ENCODE data around the gene IL32.

The IL32 gene

GRCh38 chr16:3087243-3088235, 22.1 kb downstream of the IL32 start:
- Histone ChIP-seq H3K4me1 (ENCODE audit: control insufficient read depth, low read depth, low read length) (no peaks in the 10 kb centered on the region), H3K36me3 (ENCODE audit: control insufficient read depth, insufficient read depth, low read length) (peaks cover 13% of the 10 kb centered on the region), H3K4me2 (ENCODE audit: low read length) (no peak overlapping the region), H4K8ac (ENCODE audit: low read depth, low read length) (no peak overlapping the region), H3K23ac (ENCODE audit: low read length) (no peak overlapping the region), H3K9ac (ENCODE audit: low read length) (no peak overlapping the region), H3K4ac (ENCODE audit: low read depth, low read length) (no peak overlapping the region), H3K27ac (ENCODE audit: low read depth, low read length) (no peak overlapping the region), H2AK5ac (ENCODE audit: low read length) (no peak overlapping the region), H3K4me3 (ENCODE audit: low read length) (no peak overlapping the region), H2BK15ac (replicated peaks; ENCODE audit: low read depth) (no peak overlapping the region), H3K79me2 (ENCODE audit: control insufficient read depth, insufficient read depth, low read length) (no peaks in the 10 kb centered on the region), H4K5ac (ENCODE audit: low read length) (no peak overlapping the region), H3K79me1 (ENCODE audit: low read length) (no peaks in the 10 kb centered on the region), H3K56ac (ENCODE audit: low read length) (no peak overlapping the region), H3K18ac (ENCODE audit: low read length) (no peak overlapping the region), H2BK120ac (ENCODE audit: low read depth, low read length) (no peak overlapping the region), H3K27me3 (ENCODE audit: insufficient read depth, low read length, poor library complexity) (no peaks in the 10 kb centered on the region), H2BK5ac (ENCODE audit: low read length) (no peak overlapping the region)
- WGBS (ENCODE audit: extremely low coverage, insufficient coverage, low lambda C conversion rate): no CpG with 5 or more reads among the region's 18 CpGs
- no peak for DNase-seq

GRCh38 chr16:3088450-3088849, 23.0 kb downstream of the IL32 start:
- Histone ChIP-seq H3K79me2 (ENCODE audit: control insufficient read depth, insufficient read depth, low read length) (peaks cover 2% of the 10 kb centered on the region), H2BK5ac (ENCODE audit: low read length) (no peak overlapping the region), H3K18ac (ENCODE audit: low read length) (no peak overlapping the region), H3K4ac (ENCODE audit: low read depth, low read length) (no peak overlapping the region), H3K4me1 (ENCODE audit: control insufficient read depth, low read depth, low read length) (no peaks in the 10 kb centered on the region), H3K56ac (ENCODE audit: low read length) (no peak overlapping the region), H2BK15ac (replicated peaks; ENCODE audit: low read depth) (no peak overlapping the region), H2AK5ac (ENCODE audit: low read length) (no peak overlapping the region), H3K79me1 (ENCODE audit: low read length) (no peaks in the 10 kb centered on the region), H3K4me2 (ENCODE audit: low read length) (no peak overlapping the region), H3K23ac (ENCODE audit: low read length) (no peak overlapping the region), H4K8ac (ENCODE audit: low read depth, low read length) (no peak overlapping the region), H3K36me3 (ENCODE audit: control insufficient read depth, insufficient read depth, low read length) (peaks cover 13% of the 10 kb centered on the region), H3K4me3 (ENCODE audit: low read length) (no peak overlapping the region), H3K9ac (ENCODE audit: low read length) (no peak overlapping the region), H2BK120ac (ENCODE audit: low read depth, low read length) (no peak overlapping the region), H3K27me3 (ENCODE audit: insufficient read depth, low read length, poor library complexity) (no peaks in the 10 kb centered on the region), H4K5ac (ENCODE audit: low read length) (no peak overlapping the region), H3K27ac (ENCODE audit: low read depth, low read length) (no peak overlapping the region)
- no CpG with 5 or more reads among the region's 7 CpGs for WGBS (ENCODE audit: extremely low coverage, insufficient coverage, low lambda C conversion rate)
- no peak for DNase-seq

GRCh38 chr16:3088925-3089716, 23.7 kb downstream of the IL32 start:
- WGBS (ENCODE audit: extremely low coverage, insufficient coverage, low lambda C conversion rate): no CpG with 5 or more reads among the region's 71 CpGs
- no peak for DNase-seq

GRCh38 chr16:3089717-3090592, 24.5 kb downstream of the IL32 start:
- no peak for DNase-seq
- Histone ChIP-seq H4K5ac (ENCODE audit: low read length) (no peak overlapping the region), H2AK5ac (ENCODE audit: low read length) (no peak overlapping the region), H3K79me2 (ENCODE audit: control insufficient read depth, insufficient read depth, low read length) (peaks cover 5% of the 10 kb centered on the region), H3K4me3 (ENCODE audit: low read length) (no peak overlapping the region), H3K56ac (ENCODE audit: low read length) (no peak overlapping the region), H3K27ac (ENCODE audit: low read depth, low read length) (no peak overlapping the region), H2BK5ac (ENCODE audit: low read length) (no peak overlapping the region), H3K79me1 (ENCODE audit: low read length) (no peaks in the 10 kb centered on the region), H2BK120ac (ENCODE audit: low read depth, low read length) (no peak overlapping the region), H3K4me2 (ENCODE audit: low read length) (no peak overlapping the region), H2BK15ac (replicated peaks; ENCODE audit: low read depth) (no peak overlapping the region), H3K4ac (ENCODE audit: low read depth, low read length) (no peak overlapping the region), H3K18ac (ENCODE audit: low read length) (no peak overlapping the region), H3K36me3 (ENCODE audit: control insufficient read depth, insufficient read depth, low read length) (peaks cover 13% of the 10 kb centered on the region), H3K9ac (ENCODE audit: low read length) (no peak overlapping the region), H4K8ac (ENCODE audit: low read depth, low read length) (no peak overlapping the region), H3K27me3 (ENCODE audit: insufficient read depth, low read length, poor library complexity) (no peaks in the 10 kb centered on the region), H3K23ac (ENCODE audit: low read length) (no peak overlapping the region), H3K4me1 (ENCODE audit: control insufficient read depth, low read depth, low read length) (no peaks in the 10 kb centered on the region)
- no CpG with 5 or more reads among the region's 81 CpGs for WGBS (ENCODE audit: extremely low coverage, insufficient coverage, low lambda C conversion rate)

More at GRCh38 chr16:3088925-3089716, 23.7 kb downstream of the IL32 start:
- no peak overlapping the region for H2BK15ac ChIP-seq (replicated peaks; ENCODE audit: low read depth)
- no peak overlapping the region for H3K4ac ChIP-seq (ENCODE audit: low read depth, low read length)
- H2BK120ac ChIP-seq (ENCODE audit: low read depth, low read length): no peak overlapping the region
- H3K79me2 ChIP-seq (ENCODE audit: control insufficient read depth, insufficient read depth, low read length): peaks cover 2% of the 10 kb centered on the region
- H2BK5ac ChIP-seq (ENCODE audit: low read length): no peak overlapping the region
- no peak overlapping the region for H3K9ac ChIP-seq (ENCODE audit: low read length)
- no peak overlapping the region for H3K23ac ChIP-seq (ENCODE audit: low read length)
- peaks cover 13% of the 10 kb centered on the region for H3K36me3 ChIP-seq (ENCODE audit: control insufficient read depth, insufficient read depth, low read length)
- H3K4me2 ChIP-seq (ENCODE audit: low read length): no peak overlapping the region
- H3K56ac ChIP-seq (ENCODE audit: low read length): no peak overlapping the region
- no peak overlapping the region for H4K5ac ChIP-seq (ENCODE audit: low read length)
- no peak overlapping the region for H4K8ac ChIP-seq (ENCODE audit: low read depth, low read length)
- H3K4me1 ChIP-seq (ENCODE audit: control insufficient read depth, low read depth, low read length): no peaks in the 10 kb centered on the region
- no peaks in the 10 kb centered on the region for H3K79me1 ChIP-seq (ENCODE audit: low read length)
- H3K4me3 ChIP-seq (ENCODE audit: low read length): no peak overlapping the region
- H3K18ac ChIP-seq (ENCODE audit: low read length): no peak overlapping the region
- H3K27me3 ChIP-seq (ENCODE audit: insufficient read depth, low read length, poor library complexity): no peaks in the 10 kb centered on the region
- no peak overlapping the region for H2AK5ac ChIP-seq (ENCODE audit: low read length)
- no peak overlapping the region for H3K27ac ChIP-seq (ENCODE audit: low read depth, low read length)

- Histone ChIP-seq H3K4me3 (ENCODE audit: low read length) (no peak overlapping the region), H3K36me3 (ENCODE audit: control insufficient read depth, insufficient read depth, low read length) (peaks cover 13% of the 10 kb centered on the region), H3K4me2 (ENCODE audit: low read length) (no peak overlapping the region), H2AK5ac (ENCODE audit: low read length) (no peak overlapping the region), H3K18ac (ENCODE audit: low read length) (no peak overlapping the region), H3K27ac (ENCODE audit: low read depth, low read length) (no peak overlapping the region), H3K56ac (ENCODE audit: low read length) (no peak overlapping the region), H3K9ac (ENCODE audit: low read length) (no peak overlapping the region), H3K27me3 (ENCODE audit: insufficient read depth, low read length, poor library complexity) (no peaks in the 10 kb centered on the region), H2BK120ac (ENCODE audit: low read depth, low read length) (no peak overlapping the region), H4K5ac (ENCODE audit: low read length) (no peak overlapping the region), H4K8ac (ENCODE audit: low read depth, low read length) (no peak overlapping the region), H3K4me1 (ENCODE audit: control insufficient read depth, low read depth, low read length) (peaks cover 2% of the 10 kb centered on the region), H3K79me1 (ENCODE audit: low read length) (peaks cover 3% of the 10 kb centered on the region), H3K23ac (ENCODE audit: low read length) (no peak overlapping the region), H3K79me2 (ENCODE audit: control insufficient read depth, insufficient read depth, low read length) (peaks cover 12% of the 10 kb centered on the region), H3K4ac (ENCODE audit: low read depth, low read length) (no peak overlapping the region), H2BK5ac (ENCODE audit: low read length) (no peak overlapping the region), H2BK15ac (replicated peaks; ENCODE audit: low read depth) (no peak overlapping the region)
- WGBS (ENCODE audit: extremely low coverage, insufficient coverage, low lambda C conversion rate): no CpG with 5 or more reads among the region's 8 CpGs
- DNase-seq: no peak
Observed at GRCh38 chr16:3091551-3091950, 26.1 kb downstream of the IL32 start.

All from mesendoderm (in vitro differentiated cells).